ENCODE measurements around the gene SBF1. TPM values are rescaled to one million over a fixed set of nuclear protein-coding genes. Genes with fewer than 3 reads are reported as not detected.
A peak's percentile ranks its signal among the peaks of the same experiment; 100 is the strongest.

Gene SBF1
- polyA plus RNA-seq, 1 donor (not counting 4 experiments of a cell fraction or from before 2014, with no cell fraction given) = 16.2 TPM

- H3K79me2 ChIP-seq (ENCODE audit: control insufficient read depth, insufficient read depth, low read length) = peaks cover 59% of the 10 kb centered on the region
- peaks cover 7 to 19% of the 10 kb centered on the region in 2 experiments for H3K36me3 ChIP-seq (ENCODE audit: control insufficient read depth in 2 of 2, extremely low read depth in 1 of 2, insufficient read depth in 2 of 2, low read length in 2 of 2)
- H3K4me1 ChIP-seq (ENCODE audit: control insufficient read depth, extremely low read depth, insufficient read depth, low read length) = peaks cover 61% of the 10 kb centered on the region
- TF ChIP-seq CTCF (optimal IDR thresholded peaks at IDR 0.05 in 1 of 3, IDR thresholded peaks at IDR 0.05 in 1 of 3, conservative IDR thresholded peaks at IDR 0.05 in 1 of 3; ENCODE audit: extremely low read depth in 1 of 3, insufficient read depth in 2 of 3, low read length in 3 of 3) (no peak), EZH2 (IDR thresholded peaks at IDR 0.05; ENCODE audit: low read length) (no peak)
- dilution Hi-C loops (cut with MboI; ENCODE audit: extremely low pct_ligation_motif_present, low sequenced_read_pairs) = no loop called here
- H3K9ac ChIP-seq (ENCODE audit: control insufficient read depth, extremely low read depth, insufficient read depth, low read length) = no peak overlapping the region
- H3K27me3 ChIP-seq (ENCODE audit: control insufficient read depth, extremely low read depth, insufficient read depth, low read length) = no peaks in the 10 kb centered on the region
- H4K20me1 ChIP-seq (ENCODE audit: control insufficient read depth, extremely low read depth, insufficient read depth, low read length) = peaks cover 41% of the 10 kb centered on the region
- H3K4me2 ChIP-seq (ENCODE audit: control insufficient read depth, extremely low read depth, insufficient read depth, low read depth, low read length) = no peak overlapping the region
- H3K27ac ChIP-seq (ENCODE audit: control insufficient read depth, insufficient read depth, low read length) = no peak overlapping the region
- H3K9me1 ChIP-seq (ENCODE audit: control insufficient read depth, extremely low read depth, insufficient read depth, low read length) = peaks cover 17% of the 10 kb centered on the region
- FAIRE-seq (no peak), DNase-seq (ENCODE audit: low read depth, low spot score) (no peak)
- no peak overlapping the region for H3K4me3 ChIP-seq (ENCODE audit: control insufficient read depth in 2 of 3, extremely low read depth in 1 of 3, insufficient read depth in 2 of 3, low read depth in 1 of 3, low read length in 3 of 3)
- no peak overlapping the region for H2AFZ ChIP-seq (ENCODE audit: control insufficient read depth, low read length)
- no peaks in the 10 kb centered on the region for H3K9me3 ChIP-seq (ENCODE audit: control insufficient read depth, low read depth, low read length)
Measured at GRCh38 chr22:50471962-50472361, 2.9 kb downstream of the SBF1 start.

GRCh38 chr22:50471197-50471847 lies 3.5 kb downstream of the SBF1 start:
- Histone ChIP-seq H3K36me3 (ENCODE audit: control insufficient read depth in 2 of 2, extremely low read depth in 1 of 2, insufficient read depth in 2 of 2, low read length in 2 of 2) (peaks cover 13 to 25% of the 10 kb centered on the region in 2 experiments), H3K9me1 (ENCODE audit: control insufficient read depth, extremely low read depth, insufficient read depth, low read length) (peaks cover 17% of the 10 kb centered on the region), H3K4me1 (ENCODE audit: control insufficient read depth, extremely low read depth, insufficient read depth, low read length) (peaks cover 55% of the 10 kb centered on the region), H2AFZ (ENCODE audit: control insufficient read depth, low read length) (no peak overlapping the region), H3K27ac (ENCODE audit: control insufficient read depth, insufficient read depth, low read length) (no peak overlapping the region), H3K9me3 (ENCODE audit: control insufficient read depth, low read depth, low read length) (no peaks in the 10 kb centered on the region), H3K27me3 (ENCODE audit: control insufficient read depth, extremely low read depth, insufficient read depth, low read length) (no peaks in the 10 kb centered on the region), H3K4me3 (ENCODE audit: control insufficient read depth in 2 of 3, extremely low read depth in 1 of 3, insufficient read depth in 2 of 3, low read depth in 1 of 3, low read length in 3 of 3) (no peak overlapping the region), H3K9ac (ENCODE audit: control insufficient read depth, extremely low read depth, insufficient read depth, low read length) (no peak overlapping the region), H3K4me2 (ENCODE audit: control insufficient read depth, extremely low read depth, insufficient read depth, low read depth, low read length) (peak overlapping the region; percentile 64), H4K20me1 (ENCODE audit: control insufficient read depth, extremely low read depth, insufficient read depth, low read length) (peaks cover 41% of the 10 kb centered on the region), H3K79me2 (ENCODE audit: control insufficient read depth, insufficient read depth, low read length) (peaks cover 59% of the 10 kb centered on the region)
- no peak for FAIRE-seq
- no peak for TF ChIP-seq CTCF (optimal IDR thresholded peaks at IDR 0.05 in 1 of 3, IDR thresholded peaks at IDR 0.05 in 1 of 3, conservative IDR thresholded peaks at IDR 0.05 in 1 of 3; ENCODE audit: extremely low read depth in 1 of 3, insufficient read depth in 2 of 3, low read length in 3 of 3)
- TF ChIP-seq EZH2 (IDR thresholded peaks at IDR 0.05; ENCODE audit: low read length) = no peak
- no peak for DNase-seq (ENCODE audit: low read depth, low spot score)
- dilution Hi-C loops (cut with MboI; ENCODE audit: extremely low pct_ligation_motif_present, low sequenced_read_pairs) = no loop called here

All from keratinocyte (primary cell).